ENCODE results near the gene ZFAND3. TPM values are rescaled to one million over a fixed set of nuclear protein-coding genes. Genes with fewer than 3 reads are reported as not detected.

ZFAND3 gene
- total RNA-seq, 1 donor from 2014 or later, result 66.9 TPM

DNA sequence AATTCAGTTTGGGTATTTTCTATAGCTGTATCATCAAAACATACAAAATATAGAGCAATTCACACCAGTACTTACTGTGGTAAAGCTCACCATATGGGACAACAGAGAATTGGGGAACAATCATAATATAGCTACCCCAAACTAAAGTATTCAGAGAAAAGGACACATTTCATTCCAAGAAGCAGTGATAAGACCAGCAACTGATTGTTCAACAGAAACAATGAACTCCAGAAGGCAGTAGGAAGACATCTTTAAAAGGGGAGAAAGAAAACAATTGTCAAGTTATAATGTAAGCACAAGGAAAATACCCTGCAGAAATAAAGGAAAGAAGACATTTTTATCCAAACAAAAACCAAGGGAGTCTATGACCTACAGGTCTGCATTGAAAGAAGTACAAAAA lies 210.9 kb downstream of the ZFAND3 start:
- H3K4me1 Mint-ChIP-seq (ENCODE audit: unreplicated experiment), result peaks cover 38% of the 10 kb centered on the region
- no peak overlapping the region for H3K27ac Mint-ChIP-seq
- no peak for DNase-seq (ENCODE audit: extremely low spot score, unreplicated experiment)
- peaks cover 6% of the 10 kb centered on the region for H3K36me3 Mint-ChIP-seq
- peaks cover 6% of the 10 kb centered on the region for H3K9me3 Mint-ChIP-seq
- TF ChIP-seq, protein P1, sequence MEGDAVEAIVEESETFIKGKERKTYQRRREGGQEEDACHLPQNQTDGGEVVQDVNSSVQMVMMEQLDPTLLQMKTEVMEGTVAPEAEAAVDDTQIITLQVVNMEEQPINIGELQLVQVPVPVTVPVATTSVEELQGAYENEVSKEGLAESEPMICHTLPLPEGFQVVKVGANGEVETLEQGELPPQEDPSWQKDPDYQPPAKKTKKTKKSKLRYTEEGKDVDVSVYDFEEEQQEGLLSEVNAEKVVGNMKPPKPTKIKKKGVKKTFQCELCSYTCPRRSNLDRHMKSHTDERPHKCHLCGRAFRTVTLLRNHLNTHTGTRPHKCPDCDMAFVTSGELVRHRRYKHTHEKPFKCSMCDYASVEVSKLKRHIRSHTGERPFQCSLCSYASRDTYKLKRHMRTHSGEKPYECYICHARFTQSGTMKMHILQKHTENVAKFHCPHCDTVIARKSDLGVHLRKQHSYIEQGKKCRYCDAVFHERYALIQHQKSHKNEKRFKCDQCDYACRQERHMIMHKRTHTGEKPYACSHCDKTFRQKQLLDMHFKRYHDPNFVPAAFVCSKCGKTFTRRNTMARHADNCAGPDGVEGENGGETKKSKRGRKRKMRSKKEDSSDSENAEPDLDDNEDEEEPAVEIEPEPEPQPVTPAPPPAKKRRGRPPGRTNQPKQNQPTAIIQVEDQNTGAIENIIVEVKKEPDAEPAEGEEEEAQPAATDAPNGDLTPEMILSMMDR (conservative IDR thresholded peaks at IDR 0.05), result no peak
- H3K27me3 Mint-ChIP-seq, result no peaks in the 10 kb centered on the region
- H3K4me3 Mint-ChIP-seq, result no peak overlapping the region

GRCh38 chr6:38032797-38033196 lies 213.3 kb downstream of the ZFAND3 start:
- Mint-ChIP-seq H3K4me3 (no peak overlapping the region), H3K27me3 (no peaks in the 10 kb centered on the region), H3K27ac (no peak overlapping the region), H3K9me3 (peaks cover 6% of the 10 kb centered on the region), H3K36me3 (peaks cover 6% of the 10 kb centered on the region), H3K4me1 (ENCODE audit: unreplicated experiment) (peaks cover 29% of the 10 kb centered on the region)
- no peak for DNase-seq (ENCODE audit: extremely low spot score, unreplicated experiment)
- TF ChIP-seq, protein P1 (conservative IDR thresholded peaks at IDR 0.05), result no peak

GRCh38 chr6:38033442-38033982 lies 214.0 kb downstream of the ZFAND3 start:
- H3K36me3 Mint-ChIP-seq, result peaks cover 6% of the 10 kb centered on the region
- TF ChIP-seq, protein P1 (conservative IDR thresholded peaks at IDR 0.05), result no peak
- no peaks in the 10 kb centered on the region for H3K27me3 Mint-ChIP-seq
- H3K4me3 Mint-ChIP-seq, result no peak overlapping the region
- H3K27ac Mint-ChIP-seq, result no peak overlapping the region
- H3K4me1 Mint-ChIP-seq (ENCODE audit: unreplicated experiment), result peaks cover 24% of the 10 kb centered on the region
- H3K9me3 Mint-ChIP-seq, result peaks cover 6% of the 10 kb centered on the region
- no peak for DNase-seq (ENCODE audit: extremely low spot score, unreplicated experiment)

DNA sequence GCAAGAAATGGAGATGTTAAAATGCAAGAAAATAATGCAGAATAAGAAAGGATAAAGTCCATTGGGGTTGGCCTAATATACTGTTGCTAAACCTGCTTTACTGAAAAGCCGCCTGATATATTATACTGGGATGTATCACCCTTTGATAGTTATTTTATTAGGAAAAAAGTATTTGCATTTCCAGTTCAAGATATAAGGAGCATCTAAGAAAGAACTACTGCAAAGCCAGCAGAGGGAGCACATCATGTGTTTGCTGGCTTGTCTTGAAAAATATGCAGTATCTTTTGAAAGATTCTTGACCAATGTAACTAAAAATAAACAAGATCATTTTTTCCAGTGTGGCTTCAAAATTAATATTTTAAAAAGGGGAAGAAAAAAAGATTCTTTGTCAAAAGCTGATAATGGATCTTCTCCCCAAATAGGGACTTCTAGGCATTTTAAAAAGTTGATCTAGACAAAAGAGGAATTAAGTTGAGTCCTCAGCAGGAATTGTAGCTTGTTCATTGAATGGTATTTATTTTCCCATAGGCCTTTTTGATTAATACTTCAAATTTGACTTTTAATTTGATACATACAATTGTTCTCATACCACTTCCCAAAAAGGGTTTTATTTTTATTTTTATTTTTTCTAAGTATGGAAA lies 214.9 kb downstream of the ZFAND3 start:
- Mint-ChIP-seq H3K27me3 (no peaks in the 10 kb centered on the region), H3K4me1 (ENCODE audit: unreplicated experiment) (peaks cover 20% of the 10 kb centered on the region), H3K36me3 (peaks cover 6% of the 10 kb centered on the region), H3K4me3 (no peak overlapping the region), H3K27ac (no peak overlapping the region), H3K9me3 (peaks cover 6% of the 10 kb centered on the region)
- TF ChIP-seq, protein P1 (conservative IDR thresholded peaks at IDR 0.05), result peak; percentile 74
- no peak for DNase-seq (ENCODE audit: extremely low spot score, unreplicated experiment)

GRCh38 chr6:38035478-38035877 lies 216.0 kb downstream of the ZFAND3 start:
- TF ChIP-seq, protein P1 (conservative IDR thresholded peaks at IDR 0.05), result no peak
- H3K27me3 Mint-ChIP-seq, result no peaks in the 10 kb centered on the region
- H3K4me3 Mint-ChIP-seq, result no peak overlapping the region
- peaks cover 2% of the 10 kb centered on the region for H3K9me3 Mint-ChIP-seq
- no peak overlapping the region for H3K27ac Mint-ChIP-seq
- peaks cover 1% of the 10 kb centered on the region for H3K36me3 Mint-ChIP-seq
- no peak for DNase-seq (ENCODE audit: extremely low spot score, unreplicated experiment)
- peaks cover 20% of the 10 kb centered on the region for H3K4me1 Mint-ChIP-seq (ENCODE audit: unreplicated experiment)

Data from type B pancreatic cell (in vitro differentiated cells).